ENCODE data around the gene RCC2. TPM values are rescaled to one million over a fixed set of nuclear protein-coding genes. Genes with fewer than 3 reads are reported as not detected.

Gene RCC2
- polyA plus RNA-seq, 2 of the 4 experiments (the other 2 are of a cell fraction), result 60.9 to 90.0 TPM

GRCh38 chr1:17359031-17359430, 80.4 kb downstream of the RCC2 start:
- Histone ChIP-seq H3K4me1 (no peaks in the 10 kb centered on the region), H3K27ac (no peak overlapping the region), H3K9me3 (no peaks in the 10 kb centered on the region; the same call in 2 of the 3 replicates), H3K4me2 (no peak overlapping the region), H3K4me3 (no peak overlapping the region)
- TF ChIP-seq ATOH8 (CRISPR knock-in tag; IDR thresholded peaks at IDR 0.05; ENCODE audit: low read depth) (no peak), SREBF2 (IDR thresholded peaks at IDR 0.05) (no peak), CTCF (IDR thresholded peaks at IDR 0.05) (no peak), MAZ (IDR thresholded peaks at IDR 0.05; ENCODE audit: borderline replicate concordance, low read depth, low read length) (no peak), ZSCAN20 (CRISPR knock-in tag; IDR thresholded peaks at IDR 0.05) (no peak), HMGXB4 (CRISPR knock-in tag; IDR thresholded peaks at IDR 0.05; ENCODE audit: borderline replicate concordance) (no peak), EHMT2 (IDR thresholded peaks at IDR 0.05; ENCODE audit: low read depth) (no peak)
- WGBS (ENCODE audit: missing lambda C conversion rate), result 86% methylated on average over 1 of the region's 11 CpGs
- no peak for DNase-seq (ENCODE audit: low read depth in 1 of 2, low spot score in 1 of 2)
- ATAC-seq, result peak in 1 of 2 experiments; percentile 41; a peak in 1 of 6 replicates
- ChIA-PET POLR2A (no interaction called here), CTCF (no interaction called here)
- FAIRE-seq, result no peak

GRCh38 chr1:17358557-17358956, 80.9 kb downstream of the RCC2 start:
- DNase-seq (ENCODE audit: low read depth in 1 of 2, low spot score in 1 of 2), result no peak
- POLR2A ChIA-PET, result no interaction called here
- 60% methylated on average over 4 of the region's 4 CpGs for WGBS (ENCODE audit: missing lambda C conversion rate)
- no peaks in the 10 kb centered on the region for H3K9me3 ChIP-seq
- CTCF ChIA-PET, result no interaction called here
- no peak for ATAC-seq
- H3K4me1 ChIP-seq, result no peaks in the 10 kb centered on the region
- H3K4me3 ChIP-seq, result no peak overlapping the region
- FAIRE-seq, result no peak
- H3K4me2 ChIP-seq, result no peak overlapping the region
- no peak overlapping the region for H3K27ac ChIP-seq
- TF ChIP-seq NPAS2 (CRISPR knock-in tag; IDR thresholded peaks at IDR 0.05; ENCODE audit: borderline replicate concordance) (no peak), CBX2 (IDR thresholded peaks at IDR 0.05; ENCODE audit: borderline replicate concordance, low read depth) (no peak), ZSCAN20 (CRISPR knock-in tag; IDR thresholded peaks at IDR 0.05) (no peak), RNF2 (IDR thresholded peaks at IDR 0.05; ENCODE audit: borderline replicate concordance, low read depth) (no peak), FOSB (CRISPR knock-in tag; IDR thresholded peaks at IDR 0.05) (no peak), HOXA7 (CRISPR knock-in tag; IDR thresholded peaks at IDR 0.05) (no peak)

Other genes starting within 250 kb of the RCC2 start
- 1.1 and 1.4 TPM in 2 replicates for gene PADI1, start 234.5 kb downstream of the RCC2 start, polyA plus RNA-seq (2011; rRNA removed)
- 1.7 to 2.3 TPM (median 2.0 TPM) in 3 replicates for gene PADI1, start 234.5 kb downstream of the RCC2 start, polyA plus RNA-seq (2017; fragmentation: RNase III; extraction: RNeasy Plus Mini Kit Qiagen cat#74134 plus additional on column Dnase treatment)
- gene PADI3, start 190.6 kb downstream of the RCC2 start, polyA plus RNA-seq (2011; rRNA removed), result 2.4 and 2.8 TPM in 2 replicates
- gene PADI3, start 190.6 kb downstream of the RCC2 start, polyA plus RNA-seq (2017; fragmentation: RNase III; extraction: RNeasy Plus Mini Kit Qiagen cat#74134 plus additional on column Dnase treatment), result 0.99 to 1.5 TPM (median 1.4 TPM) in 3 replicates
- gene PADI4, start 131.5 kb downstream of the RCC2 start, polyA plus RNA-seq (2011; rRNA removed), result not detected in 2 replicates
- not detected in 3 replicates for gene PADI4, start 131.5 kb downstream of the RCC2 start, polyA plus RNA-seq (2017; fragmentation: RNase III; extraction: RNeasy Plus Mini Kit Qiagen cat#74134 plus additional on column Dnase treatment)
- gene PADI6, start 67.5 kb downstream of the RCC2 start, polyA plus RNA-seq (2011; rRNA removed), result not detected in 2 replicates
- not detected in 3 replicates for gene PADI6, start 67.5 kb downstream of the RCC2 start, polyA plus RNA-seq (2017; fragmentation: RNase III; extraction: RNeasy Plus Mini Kit Qiagen cat#74134 plus additional on column Dnase treatment)
- 3.5 and 4.1 TPM in 2 replicates for gene ARHGEF10L, start 100.0 kb upstream of the RCC2 start, polyA plus RNA-seq (2011; rRNA removed)
- 4.1 to 5.2 TPM (median 4.4 TPM) in 3 replicates for gene ARHGEF10L, start 100.0 kb upstream of the RCC2 start, polyA plus RNA-seq (2017; fragmentation: RNase III; extraction: RNeasy Plus Mini Kit Qiagen cat#74134 plus additional on column Dnase treatment)